K562 (cell line): ENCODE results near the gene SOCS3. TPM values are rescaled to one million over a fixed set of nuclear protein-coding genes. Genes with fewer than 3 reads are reported as not detected.

Experiments
- CC2D1A ChIP-seq: fragments of 450-650 bp; IDR thresholded peaks from 2 replicates; pipeline ENCODE4 v1.6.1; 2017; ENCODE audit warnings: mild to moderate bottlenecking
- E2F3 ChIP-seq: fragments of 250-450 bp; sonication (Bioruptor Pico); IDR thresholded peaks from 2 replicates; pipeline ENCODE4 v1.4.0; 2020; ENCODE audit warnings: mild to moderate bottlenecking
- EP300 ChIP-seq: IDR thresholded peaks from 2 replicates; pipeline ENCODE4 v1.6.1; 2012; ENCODE audit warnings: low read length, improper control_type of control experiment
- MCM7 ChIP-seq, 2 experiments: fragments of 450-650 bp; IDR thresholded peaks; 2 replicates each; pipeline ENCODE4 v1.6.1; 2016 to 2018
- MTF1 ChIP-seq: fragments of 250-450 bp; sonication (Bioruptor Pico); IDR thresholded peaks from 2 replicates; pipeline ENCODE4 v1.9.0; 2021; ENCODE audit warnings: moderate library complexity, mild to moderate bottlenecking, inconsistent platforms, borderline replicate concordance
- NCOA2 ChIP-seq, 2 experiments: fragments of 450-650 bp; IDR thresholded peaks; 2 replicates each; pipeline ENCODE4 v1.6.1; 2018; ENCODE audit warnings: mild to moderate bottlenecking in 2 of 2, moderate library complexity in 1 of 2; ENCODE audit not compliant: partially characterized antibody in 2 of 2
- NFRKB ChIP-seq: fragments of 450-650 bp; IDR thresholded peaks from 2 replicates; pipeline ENCODE4 v1.6.1; 2016; ENCODE audit warnings: low read depth
- NR2C1 ChIP-seq, 2 experiments: fragments of 450-650 bp; IDR thresholded peaks; 2 replicates each; pipeline ENCODE4 v1.6.1; 2017; ENCODE audit warnings: mild to moderate bottlenecking in 2 of 2, antibody characterized with exemption in 1 of 2, inconsistent platforms in 1 of 2, missing compliant biosample characterization in 1 of 2, missing genetic modification characterization in 1 of 2
- NR3C1 ChIP-seq: sonication (generic); formaldehyde crosslinking; IDR thresholded peaks from 2 replicates; pipeline ENCODE4 v1.8.1; 2022; ENCODE audit warnings: missing genetic modification reagents
- PATZ1 ChIP-seq: fragments of 250-450 bp; sonication (Bioruptor Pico); IDR thresholded peaks from 2 replicates; pipeline ENCODE4 v1.5.0; 2020; ENCODE audit warnings: mild to moderate bottlenecking, borderline replicate concordance
- PHB2 ChIP-seq: fragments of 450-650 bp; IDR thresholded peaks from 2 replicates; pipeline ENCODE4 v1.6.1; 2017; ENCODE audit warnings: low read depth
- SNIP1 ChIP-seq: fragments of 450-650 bp; IDR thresholded peaks from 2 replicates; pipeline ENCODE4 v1.7.1; 2017; ENCODE audit warnings: low read depth, mild to moderate bottlenecking
- ZBTB11 ChIP-seq, 3 experiments: fragments of 200-800 bp in 1 of 3; fragments of 250-450 bp in 1 of 3; fragments of 450-650 bp in 1 of 3; sonication (Bioruptor Pico) in 1 of 3; sonication (Bioruptor generic) in 1 of 3; formaldehyde crosslinking in 1 of 3; IDR thresholded peaks; 2 replicates each; pipeline versions ENCODE4 v1.6.1 to v1.8.0; 2016 to 2022; ENCODE audit warnings: mild to moderate bottlenecking in 2 of 3, missing genetic modification characterization in 2 of 3, missing compliant biosample characterization in 1 of 3, moderate library complexity in 1 of 3
- ZNF124 ChIP-seq: sonication (generic); formaldehyde crosslinking; IDR thresholded peaks from 2 replicates; pipeline ENCODE4 v1.8.1; 2022; ENCODE audit warnings: missing genetic modification reagents
- ZNF41 ChIP-seq: fragments of 250-450 bp; sonication (Bioruptor Pico); conservative IDR thresholded peaks from 2 replicates; pipeline ENCODE4 v1.4.0; 2020; ENCODE audit warnings: mild to moderate bottlenecking
- ZNF609 ChIP-seq: sonication (generic); formaldehyde crosslinking; IDR thresholded peaks from 2 replicates; pipeline ENCODE4 v1.8.1; 2023; ENCODE audit warnings: missing genetic modification reagents, mild to moderate bottlenecking, borderline replicate concordance
- ZNF668 ChIP-seq: fragments of 250-450 bp; sonication (Bioruptor Pico); IDR thresholded peaks from 2 replicates; pipeline ENCODE4 v1.8.0; 2022; ENCODE audit warnings: mild to moderate bottlenecking, inconsistent platforms
- polyA plus RNA-seq, 8 experiments: library from polyadenylated mRNA; depleted of rRNA in 4 of 8; stranded (reverse) in 5 of 8; unstranded in 3 of 8; fragments of >200 nt; fragmentation: Nextera tagmentation in 2 of 8; fragmentation: Illumina TruSeq in 1 of 8; extraction: Ambion mirVana in 2 of 8; extraction: Trizol in 1 of 8; gene quantifications; 2 replicates each; pipeline versions ENCODE4 v1.2.1 to v1.2.3, GENCODE V29; 2011 to 2014; ENCODE audit warnings: inconsistent platforms in 1 of 8, missing spikeins in 1 of 8
- total RNA-seq, 7 experiments: library from RNA; depleted of rRNA in 6 of 7; stranded (reverse); fragments of >200 nt in 6 of 7; fragmentation: Illumina TruSeq in 2 of 7; extraction: Trizol in 2 of 7; gene quantifications; 2 replicates each; pipeline versions ENCODE4 v1.2.1 to v1.2.3, GENCODE V29; 2011 to 2021; ENCODE audit warnings: low replicate concordance in 1 of 7

Gene SOCS3
- total and polyA plus RNA-seq, 9 of the 15 experiments (the other 6 are each of a cell fraction or from before 2014, with no cell fraction given): 0.56 to 38.9 (median 13.7) TPM

GRCh38 chr17:78313735-78314648, 45.9 kb downstream of the SOCS3 start (continued):
- no peak for TF ChIP-seq ZNF609 (CRISPR knock-in tag)
- no peak for TF ChIP-seq EP300
- TF ChIP-seq ZNF41 (CRISPR knock-in tag): no peak
- TF ChIP-seq MTF1 (CRISPR knock-in tag): no peak
- TF ChIP-seq NCOA2 (IDR thresholded peaks at IDR 0.05; ENCODE audit: partially characterized antibody in 2 of 2): no peak
- TF ChIP-seq PATZ1 (CRISPR knock-in tag): no peak
- no peak for TF ChIP-seq NFRKB
- TF ChIP-seq ZBTB11 (CRISPR knock-in tag; IDR thresholded peaks at IDR 0.05): no peak
- TF ChIP-seq SNIP1: no peak
- no peak for TF ChIP-seq CC2D1A
- TF ChIP-seq MCM7 (IDR thresholded peaks at IDR 0.05): no peak
- no peak for TF ChIP-seq ZNF668 (CRISPR knock-in tag)
- TF ChIP-seq NR3C1 (CRISPR knock-in tag): no peak
- no peak for TF ChIP-seq PHB2
- TF ChIP-seq NR2C1 (IDR thresholded peaks at IDR 0.05): no peak
- no peak for TF ChIP-seq NR2C1 (tag; IDR thresholded peaks at IDR 0.05)
- TF ChIP-seq ZNF124: no peak
- no peak for TF ChIP-seq E2F3 (CRISPR knock-in tag)
